K562 (cell line): ENCODE measurements around the gene CREB5. TPM values are rescaled to one million over a fixed set of nuclear protein-coding genes. Genes with fewer than 3 reads are reported as not detected.

Source experiments
- ATAC-seq: fragments of 200-7000 bp; cut with Tn5 transposase; 3 replicates; pipeline ENCODE4 v1.9.1; 2020; ENCODE audit warnings: moderate library complexity
- BruUV-seq: library from RNA; stranded (reverse); fragments of 400-500 nt; replicated peaks from 2 replicates; lab custom pipeline; 2021; lab: Mats Ljungman, UMichigan
- CTCF ChIA-PET: fragments of 300-600 bp; formaldehyde crosslinking; extraction: SDS; loops from one replicate; lab custom pipeline; 2021; ENCODE audit warnings: low intra/inter-chr PET ratio; lab: Yijun Ruan, JAX
- POLR2A ChIA-PET: fragments of 300-600, 350-650 bp; sonication (Branson Sonifier 250); formaldehyde crosslinking; extraction: SDS; loops from one replicate; lab custom pipeline; 2021; ENCODE audit warnings: antibody characterized with exemption, inconsistent platforms; lab: Yijun Ruan, JAX
- DNase-seq, 4 experiments: peaks; one replicate each; pipeline versions ENCODE4 v3.0.0 to v3.0.0-alpha.2; 2011 to 2018; ENCODE audit warnings: low spot score in 3 of 4, mixed read lengths in 3 of 4; ENCODE audit errors: extremely low read depth in 1 of 4
- FAIRE-seq: peaks from 2 replicates; lab custom pipeline; 2011; peaks lifted over from hg19 to GRCh38; lab: Jason Lieb, UNC
- H2AFZ ChIP-seq: 2 replicates; pipeline ENCODE4 v1.6.0; 2011; ENCODE audit warnings: low read depth, low read length, control low read depth, inconsistent platforms
- H3K27ac ChIP-seq: fragments of 200-600 bp; 3 replicates; pipeline ENCODE4 v1.8.0; 2011; ENCODE audit warnings: low read depth, mild to moderate bottlenecking, control low read depth, inconsistent platforms, low read length, moderate library complexity, mixed read lengths; ENCODE audit errors: extremely low read depth
- H3K27me3 ChIP-seq, 2 experiments: fragments of 300-600 bp in 1 of 2; 2 replicates in 1 of 2; 3 replicates in 1 of 2; pipeline versions ENCODE4 v1.6.0 to v1.8.0; 2011; ENCODE audit warnings: inconsistent platforms in 2 of 2, low read length in 2 of 2, mild to moderate bottlenecking in 1 of 2, mixed read lengths in 1 of 2, moderate library complexity in 1 of 2; ENCODE audit not compliant: control insufficient read depth in 2 of 2, insufficient read depth in 2 of 2
- H3K36me3 ChIP-seq: fragments of 300-600 bp; 3 replicates; pipeline ENCODE4 v1.8.0; 2011; ENCODE audit warnings: mild to moderate bottlenecking, low read length, inconsistent platforms; ENCODE audit not compliant: control insufficient read depth, insufficient read depth
- H3K4me1 ChIP-seq, 2 experiments: fragments of 200-600 bp in 1 of 2; replicated peaks in 1 of 2; 2 replicates in 1 of 2; 3 replicates in 1 of 2; pipeline versions ENCODE4 v1.5.1 to v1.8.0; 2011; ENCODE audit warnings: inconsistent platforms in 2 of 2, low read length in 2 of 2, mild to moderate bottlenecking in 1 of 2, mixed read lengths in 1 of 2, moderate library complexity in 1 of 2; ENCODE audit not compliant: control insufficient read depth in 2 of 2, insufficient read depth in 2 of 2
- H3K4me2 ChIP-seq: 2 replicates; pipeline ENCODE4 v1.6.1; 2011; ENCODE audit warnings: low read length, control low read depth, inconsistent platforms, mixed read lengths; ENCODE audit not compliant: insufficient read depth
- H3K4me3 ChIP-seq: fragments of 200-600 bp; sonication (generic), shearing (Covaris generic); 2 replicates; pipeline ENCODE4 v1.5.1; 2016; ENCODE audit warnings: control low read depth, inconsistent platforms
- H3K79me2 ChIP-seq: fragments of 200-600 bp; 3 replicates; pipeline ENCODE4 v1.8.0; 2011; ENCODE audit warnings: low read length, inconsistent platforms; ENCODE audit not compliant: control insufficient read depth, insufficient read depth
- H3K9ac ChIP-seq, 2 experiments: 2 replicates each; pipeline versions ENCODE4 v1.6.0 to v1.6.1; 2011; ENCODE audit warnings: low read depth in 2 of 2, low read length in 2 of 2, control low read depth in 1 of 2, inconsistent platforms in 1 of 2, mild to moderate bottlenecking in 1 of 2, mixed read lengths in 1 of 2; ENCODE audit not compliant: insufficient read depth in 1 of 2
- H3K9me1 ChIP-seq: one replicate; pipeline ENCODE4 v1.6.0; 2011; ENCODE audit warnings: inconsistent platforms, mild to moderate bottlenecking, low read length, moderate library complexity; ENCODE audit not compliant: control insufficient read depth, insufficient read depth
- H3K9me3 ChIP-seq: replicated peaks from 2 replicates; pipeline ENCODE4 v1.5.1; 2011; ENCODE audit warnings: low read depth, low read length, inconsistent platforms; ENCODE audit not compliant: control insufficient read depth, insufficient read depth
- H4K20me1 ChIP-seq: replicated peaks from 2 replicates; pipeline ENCODE4 v1.6.1; 2011; ENCODE audit warnings: low read length, inconsistent platforms, mixed read lengths; ENCODE audit not compliant: control insufficient read depth, insufficient read depth
- MTA2 ChIP-seq: fragments of 450-650 bp; IDR thresholded peaks from 2 replicates; pipeline ENCODE4 v1.6.1; 2016; ENCODE audit warnings: low read depth
- SPI1 ChIP-seq: IDR thresholded peaks from 2 replicates; pipeline ENCODE4 v1.6.1; 2011; ENCODE audit warnings: low read depth, low read length, control low read depth, borderline replicate concordance
- ZEB2 ChIP-seq: fragments of 450-650 bp; IDR thresholded peaks from 2 replicates; pipeline ENCODE4 v1.6.1; 2016
- ZNF445 ChIP-seq: fragments of 250-450 bp; sonication (Bioruptor Pico); IDR thresholded peaks from 2 replicates; pipeline ENCODE4 v1.4.0; 2020; ENCODE audit warnings: low read depth, mild to moderate bottlenecking, moderate library complexity
- WGBS: fragments of 100-300 bp; shearing (Covaris generic); methylation state at CpG from one replicate; pipeline ENCODE4 v1.1.6; 2016; ENCODE audit warnings: low coverage, mixed read lengths; ENCODE audit not compliant: insufficient coverage; ENCODE audit errors: missing lambda C conversion rate; 5-methylcytosine and 5-hydroxymethylcytosine counted together
- in situ Hi-C: fragments of 300-500 bp; cut with MboI; formaldehyde crosslinking; loops from 4 replicates; pipeline ENCODE4 v1.15.0; 2018; ENCODE audit warnings: inconsistent platforms, mixed read lengths
- intact Hi-C: fragments of 100-400 bp; cut with micrococcal nuclease; formaldehyde crosslinking; loops from 2 replicates; pipeline ENCODE4 v1.14.2; 2022
- polyA plus RNA-seq, 8 experiments: library from polyadenylated mRNA; depleted of rRNA in 4 of 8; stranded (reverse) in 5 of 8; unstranded in 3 of 8; fragments of >200 nt; fragmentation: Nextera tagmentation in 2 of 8; fragmentation: Illumina TruSeq in 1 of 8; extraction: Ambion mirVana in 2 of 8; extraction: Trizol in 1 of 8; gene quantifications; 2 replicates each; pipeline versions ENCODE4 v1.2.1 to v1.2.3, GENCODE V29; 2011 to 2014; ENCODE audit warnings: inconsistent platforms in 1 of 8, missing spikeins in 1 of 8
- total RNA-seq, 7 experiments: library from RNA; depleted of rRNA in 6 of 7; stranded (reverse); fragments of >200 nt in 6 of 7; fragmentation: Illumina TruSeq in 2 of 7; extraction: Trizol in 2 of 7; gene quantifications; 2 replicates each; pipeline versions ENCODE4 v1.2.1 to v1.2.3, GENCODE V29; 2011 to 2021; ENCODE audit warnings: low replicate concordance in 1 of 7
- TF ChIP-seq, protein P1 (sequence below): sonication (generic); formaldehyde crosslinking; IDR thresholded peaks from 2 replicates; pipeline ENCODE4 v1.8.0; 2022; ENCODE audit warnings: mild to moderate bottlenecking, missing genetic modification reagents
- TF ChIP-seq, protein P2 (sequence below): fragments of 450-650 bp; formaldehyde crosslinking; IDR thresholded peaks from 2 replicates; pipeline ENCODE4 v1.4.0; 2020; ENCODE audit warnings: mild to moderate bottlenecking, moderate library complexity

Gene CREB5
- total and polyA plus RNA-seq, 9 of the 15 experiments (the other 6 are each of a cell fraction or from before 2014, with no cell fraction given) = 0.33 to 6.4 (median 1.8) TPM

DNA sequence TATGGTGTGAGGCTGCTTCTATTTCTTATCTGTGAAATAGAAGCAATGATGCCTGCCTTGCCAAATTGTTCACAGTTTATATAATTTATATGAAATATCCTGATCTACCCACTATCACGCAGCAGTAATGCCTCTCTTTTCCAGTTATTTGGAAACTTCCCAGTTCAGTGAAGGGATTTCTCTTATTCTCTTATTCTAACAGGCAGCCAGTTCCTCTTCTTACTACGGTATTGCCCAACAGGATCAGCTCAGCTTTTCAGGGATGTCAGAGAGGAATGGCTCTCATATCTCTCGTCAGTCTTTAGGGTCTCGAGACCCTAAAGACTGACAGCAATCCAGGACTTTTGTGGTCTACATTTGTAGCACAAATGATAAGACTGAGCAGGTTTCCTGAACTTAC lies 215.6 kb downstream of the CREB5 start:
- Histone ChIP-seq H3K9me1 (no peaks in the 10 kb centered on the region), H3K4me1 (no peaks in the 10 kb centered on the region), H2AFZ (no peak overlapping the region), H4K20me1 (0 out of 2 replicates have a peak, but pooled peaks cover 4% of the 10 kb centered on the region), H3K27ac (no peak overlapping the region), H3K79me2 (no peaks in the 10 kb centered on the region), H3K9me3 (no peaks in the 10 kb centered on the region), H3K4me2 (no peak overlapping the region), H3K9ac (no peak overlapping the region), H3K36me3 (no peaks in the 10 kb centered on the region), H3K4me3 (no peak overlapping the region), H3K27me3 (no peaks in the 10 kb centered on the region)
- ATAC-seq (no peak), FAIRE-seq (no peak), DNase-seq (no peak)
- intact Hi-C loops (no loop called here), in situ Hi-C loops (loop anchor here (10.0 kb wide), 1 partner anchor 233 kb away; no protein-coding TSS in a partner anchor)
- TF ChIP-seq, protein P1, sequence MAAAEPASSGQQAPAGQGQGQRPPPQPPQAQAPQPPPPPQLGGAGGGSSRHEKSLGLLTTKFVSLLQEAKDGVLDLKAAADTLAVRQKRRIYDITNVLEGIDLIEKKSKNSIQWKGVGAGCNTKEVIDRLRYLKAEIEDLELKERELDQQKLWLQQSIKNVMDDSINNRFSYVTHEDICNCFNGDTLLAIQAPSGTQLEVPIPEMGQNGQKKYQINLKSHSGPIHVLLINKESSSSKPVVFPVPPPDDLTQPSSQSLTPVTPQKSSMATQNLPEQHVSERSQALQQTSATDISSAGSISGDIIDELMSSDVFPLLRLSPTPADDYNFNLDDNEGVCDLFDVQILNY (CRISPR knock-in tag) = no peak
- TF ChIP-seq MTA2 (no peak), ZNF445 (no peak), SPI1 (0 out of 2 replicates have a peak, but pooled peaks have one; percentile 10), ZEB2 (no peak)
- TF ChIP-seq, protein P2, sequence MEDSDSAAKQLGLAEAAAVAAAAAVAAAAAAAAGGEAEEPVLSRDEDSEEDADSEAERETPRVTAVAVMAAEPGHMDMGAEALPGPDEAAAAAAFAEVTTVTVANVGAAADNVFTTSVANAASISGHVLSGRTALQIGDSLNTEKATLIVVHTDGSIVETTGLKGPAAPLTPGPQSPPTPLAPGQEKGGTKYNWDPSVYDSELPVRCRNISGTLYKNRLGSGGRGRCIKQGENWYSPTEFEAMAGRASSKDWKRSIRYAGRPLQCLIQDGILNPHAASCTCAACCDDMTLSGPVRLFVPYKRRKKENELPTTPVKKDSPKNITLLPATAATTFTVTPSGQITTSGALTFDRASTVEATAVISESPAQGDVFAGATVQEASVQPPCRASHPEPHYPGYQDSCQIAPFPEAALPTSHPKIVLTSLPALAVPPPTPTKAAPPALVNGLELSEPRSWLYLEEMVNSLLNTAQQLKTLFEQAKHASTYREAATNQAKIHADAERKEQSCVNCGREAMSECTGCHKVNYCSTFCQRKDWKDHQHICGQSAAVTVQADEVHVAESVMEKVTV (CRISPR knock-in tag) = no peak
- BruUV-seq = no TSS peak
- ChIA-PET POLR2A (no interaction called here), CTCF (no interaction called here)
- 7% methylated on average over 4 of the region's 4 CpGs for WGBS
